Adrenal gland (tissue), 12 donors: ENCODE data around the gene C13orf42. TPM values are rescaled to one million over a fixed set of nuclear protein-coding genes. Genes with fewer than 3 reads are reported as not detected.
A peak's percentile ranks its signal among the peaks of the same experiment; 100 is the strongest.
"Not testable (repeated sequence)": the region's sequence is repeated elsewhere in the genome, so short reads cannot be mapped to it uniquely, and the experiment has no call there.

Experiments used
- DNase-seq, 7 donors: peaks; one replicate each; pipeline ENCODE4 v3.0.0-alpha.2; 2019 to 2020
- H3K27ac ChIP-seq, 5 donors: fragments of 200-600 bp; sonication (generic) in 4 of 5; 1 replicate in 3 of 5; 2 replicates in 2 of 5; pipeline versions ENCODE4 v1.5.1 to v1.8.0; 2016 to 2020; ENCODE audit warnings: mild to moderate bottlenecking in 1 of 5
- H3K27me3 ChIP-seq: fragments of 200-600 bp; 2 replicates; pipeline ENCODE4 v1.8.0; 2021
- H3K36me3 ChIP-seq, 2 donors: fragments of 200-600 bp; replicated peaks in 1 of 2; 1 replicate in 1 of 2; 2 replicates in 1 of 2; pipeline versions ENCODE4 v1.5.1 to v1.8.0; 2018 to 2022
- H3K4me1 ChIP-seq, 2 donors: fragments of 200-600 bp; replicated peaks in 1 of 2; 1 replicate in 1 of 2; 2 replicates in 1 of 2; pipeline versions ENCODE4 v1.5.1 to v1.8.0; 2018 to 2021
- H3K4me3 ChIP-seq, 4 donors: fragments of 200-600 bp; sonication (generic) in 3 of 4; one replicate each; pipeline ENCODE4 v1.5.1; 2016 to 2018
- H3K9me3 ChIP-seq, 3 donors: fragments of 200-600 bp; sonication (generic) in 1 of 3; replicated peaks in 1 of 3; 1 replicate in 2 of 3; 2 replicates in 1 of 3; pipeline versions ENCODE4 v1.5.1 to v1.8.0; 2016 to 2021
- CTCF ChIP-seq, 6 experiments: fragments of 450-650 bp in 4 of 6; fragments of 200-600 bp in 2 of 6; sonication (generic) in 1 of 6; IDR thresholded peaks; 1 replicate in 5 of 6; 2 replicates in 1 of 6; pipeline versions ENCODE4 v1.5.1 to v1.8.0; 2016 to 2021; ENCODE audit warnings: antibody characterized with exemption in 6 of 6, mild to moderate bottlenecking in 2 of 6, moderate library complexity in 1 of 6
- POLR2A ChIP-seq, 2 donors: fragments of 450-650 bp; IDR thresholded peaks; one replicate each; pipeline ENCODE4 v1.6.1; 2017; ENCODE audit warnings: antibody characterized with exemption in 2 of 2, mild to moderate bottlenecking in 2 of 2, moderate library complexity in 1 of 2
- WGBS, 4 donors: extraction: QIAGEN DNeasy Blood & Tissue Kit in 2 of 4; methylation state at CpG; one replicate each; pipeline versions ENCODE4 v1.1.5 to v1.1.7; 2013 to 2017; 5-methylcytosine and 5-hydroxymethylcytosine counted together
- intact Hi-C, 2 donors: fragments of 100-400 bp; cut with DNase I; formaldehyde crosslinking; loops; one replicate each; pipeline versions ENCODE4 v1.14.1 to v1.15.0; 2022 to 2023
- polyA plus RNA-seq, 3 donors: library from polyadenylated mRNA; stranded (reverse); fragments of 200-250 nt in 2 of 3; fragments of 350-450 nt in 1 of 3; fragmentation: Illumina TruSeq in 1 of 3; extraction: RNeasy Lipid Tissue Mini Kit (QIAGEN cat#74804) in 1 of 3; gene quantifications; one replicate each; pipeline ENCODE4 v1.2.3, GENCODE V29; 2013 to 2014
- total RNA-seq, 9 donors: library from RNA; depleted of rRNA in 4 of 9; stranded (reverse); fragments of >200 nt in 4 of 9; fragments of 120-200 nt in 1 of 9; fragmentation: NEBNext Ultra II Directional in 1 of 9; extraction: Animal tissue kit (Norgen Biotek cat#: 25700) in 1 of 9; gene quantifications; one replicate each; pipeline versions ENCODE4 v1.1.0 to v1.2.4, GENCODE V29; 2013 to 2023
- donor health status: healthy with polysubstance abuse.
- donor health status: Bipolar disorder and iron deficiency.
- donor health status: DM: yes; HTN: yes; CAD: no.
- donor health status: DM: no; HTN: no; CAD: no.
- donor health status: DM: no; HTN: no; CAD: no.
- donor health status: DM: yes; HTN: yes; CAD: no.

C13orf42 gene
- total and polyA plus RNA-seq, 12 donors, result not detected

DNA sequence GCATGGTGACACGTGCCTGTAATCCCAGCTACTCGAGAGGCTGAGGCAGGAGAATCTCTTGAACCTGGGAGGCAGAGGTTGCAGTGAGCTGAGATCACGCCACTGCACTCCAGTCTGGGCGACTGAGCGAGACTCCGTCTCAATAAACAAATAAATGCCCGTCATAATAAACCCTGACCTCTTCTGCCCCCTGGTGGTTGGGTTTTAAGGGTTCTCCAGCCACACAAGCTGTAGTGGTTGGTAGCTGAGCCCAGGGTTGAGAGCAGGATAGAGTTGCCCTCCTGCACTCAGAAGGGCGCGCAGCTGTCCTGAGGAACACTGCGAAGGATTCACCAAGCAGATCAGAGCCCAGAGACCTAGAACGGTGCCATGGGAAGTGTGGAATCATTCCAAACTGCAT, 9.8 kb upstream of the C13orf42 start:
- intact Hi-C loops, H3K27ac ChIP-seq, H3K36me3 ChIP-seq, H3K9me3 ChIP-seq, H3K4me3 ChIP-seq, DNase-seq, H3K27me3 ChIP-seq, H3K4me1 ChIP-seq: not testable (repeated sequence)
- peak in 1 of 6 experiments; percentile 18 for TF ChIP-seq CTCF (IDR thresholded peaks at IDR 0.05)
- 75 to 80% (median 79%) methylated on average over 11 of the region's 11 CpGs for WGBS, 4 donors

DNA sequence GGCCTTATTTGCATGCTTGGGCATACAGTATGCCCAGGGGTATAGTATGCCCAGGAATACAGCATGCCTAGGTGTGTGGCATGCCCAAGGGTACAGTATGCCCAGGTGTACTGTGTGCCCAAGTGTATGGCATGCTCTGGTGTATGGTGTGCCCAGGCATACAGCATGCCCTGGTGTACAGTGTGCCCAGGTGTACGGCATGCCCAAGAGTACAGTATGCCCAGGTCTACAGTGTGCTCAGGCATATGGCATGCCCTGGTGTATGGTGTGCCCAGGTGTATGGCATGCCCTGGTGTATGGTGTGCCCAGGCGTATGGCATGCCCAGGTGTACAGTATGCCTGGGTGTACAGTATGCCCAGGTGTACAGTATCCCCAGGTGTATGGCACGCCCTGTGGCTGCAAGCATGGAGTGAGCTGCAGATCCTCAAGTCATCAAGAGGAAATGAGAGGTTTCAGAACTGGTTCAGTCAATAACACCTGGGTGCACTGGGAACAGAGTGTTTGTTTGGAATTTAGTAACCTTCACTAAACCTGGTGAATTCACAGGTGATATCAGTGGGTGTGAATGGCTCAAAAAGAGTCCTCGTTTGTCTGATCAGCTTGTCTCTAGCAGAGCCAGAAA, 7.8 kb upstream of the C13orf42 start:
- Histone ChIP-seq H3K9me3 (no peaks in the 10 kb centered on the region), H3K4me3 (no peak overlapping the region), H3K36me3 (no peaks in the 10 kb centered on the region), H3K4me1 (no peaks in the 10 kb centered on the region), H3K27me3 (peaks cover 1% of the 10 kb centered on the region), H3K27ac (no peak overlapping the region)
- intact Hi-C loops, result no loop called here
- DNase-seq, result no peak
- WGBS, 4 donors, result 73 to 89% (median 83%) methylated on average over 4 of the region's 4 CpGs
- no peak for TF ChIP-seq CTCF (IDR thresholded peaks at IDR 0.05)
- no peak for TF ChIP-seq POLR2A (IDR thresholded peaks at IDR 0.05)

DNA sequence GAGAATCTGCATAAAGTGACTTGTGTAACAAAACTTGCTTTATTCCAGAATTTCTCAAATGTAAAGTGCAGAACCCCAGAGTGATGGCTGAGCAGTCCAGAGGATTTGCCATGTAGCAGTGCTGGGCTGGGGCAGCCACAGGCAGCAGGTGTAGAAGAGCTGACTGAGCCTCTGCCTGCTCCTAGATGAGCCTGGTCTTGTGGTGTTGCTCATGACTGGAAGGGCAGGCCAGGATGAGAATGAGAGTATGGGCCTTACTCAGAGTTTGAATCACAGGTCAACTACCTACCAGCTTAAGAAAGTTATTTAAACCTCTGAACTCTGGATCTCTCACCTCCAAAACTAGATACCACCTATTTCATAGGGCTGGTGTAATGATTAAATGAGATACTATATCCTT, 2.9 kb upstream of the C13orf42 start:
- DNase-seq, result no peak
- TF ChIP-seq CTCF (IDR thresholded peaks at IDR 0.05) (no peak), POLR2A (IDR thresholded peaks at IDR 0.05) (no peak)
- no peaks in the 10 kb centered on the region for H3K36me3 ChIP-seq
- H3K27ac ChIP-seq, result no peak overlapping the region
- H3K9me3 ChIP-seq, result no peaks in the 10 kb centered on the region
- H3K27me3 ChIP-seq, result no peaks in the 10 kb centered on the region
- intact Hi-C loops, result no loop called here
- no peak overlapping the region for H3K4me3 ChIP-seq
- no peaks in the 10 kb centered on the region for H3K4me1 ChIP-seq

DNA sequence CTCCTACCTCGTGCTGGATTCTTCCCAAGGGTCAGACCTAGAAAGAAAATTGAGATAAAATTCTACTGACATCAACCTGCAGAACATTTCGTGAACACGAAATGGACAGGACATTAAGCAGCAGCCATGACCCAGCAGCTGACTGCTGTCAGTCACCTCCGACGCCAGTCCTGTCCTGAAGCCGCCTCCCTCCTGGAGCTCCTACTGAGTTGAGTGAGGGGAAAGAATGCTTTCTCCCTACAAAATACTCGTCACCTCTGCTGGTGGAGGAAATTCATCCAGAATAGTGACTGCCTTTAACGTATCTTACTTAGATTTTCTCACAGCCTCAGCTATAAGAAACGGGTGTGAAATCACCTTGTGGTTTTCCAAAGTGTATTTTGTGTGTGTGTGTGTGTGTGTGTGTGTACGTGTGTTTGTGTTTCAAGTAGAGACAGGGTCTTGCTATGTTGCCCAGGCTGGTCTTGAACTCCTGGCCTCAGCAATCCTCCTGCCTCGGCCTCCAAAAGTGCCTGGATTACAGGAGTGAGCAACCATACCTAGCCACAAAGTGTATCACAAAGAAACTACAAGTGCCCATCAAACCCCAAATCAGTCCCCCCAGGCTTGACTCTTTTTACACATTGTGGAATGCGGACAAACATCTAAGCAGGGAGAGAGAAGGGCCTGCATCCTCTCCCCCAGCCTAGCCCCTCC, 2.3 kb upstream of the C13orf42 start:
- Histone ChIP-seq H3K27ac (no peak overlapping the region), H3K9me3 (no peaks in the 10 kb centered on the region), H3K27me3 (no peaks in the 10 kb centered on the region), H3K4me3 (no peak overlapping the region), H3K36me3 (no peaks in the 10 kb centered on the region), H3K4me1 (no peaks in the 10 kb centered on the region)
- WGBS, 4 donors, result 65 to 86% (median 75%) methylated on average over 11 to 12 of the region's 12 CpGs
- no peak for DNase-seq
- TF ChIP-seq POLR2A (IDR thresholded peaks at IDR 0.05), result no peak
- no peak for TF ChIP-seq CTCF (IDR thresholded peaks at IDR 0.05)
- intact Hi-C loops, result no loop called here
